Keratinocyte (primary cell): Measurements from ENCODE around the gene ZNF438. TPM values are rescaled to one million over a fixed set of nuclear protein-coding genes. Genes with fewer than 3 reads are reported as not detected.

Experiments
- DNase-seq: peaks from one replicate; pipeline ENCODE4 v3.0.0-alpha.2; 2011; ENCODE audit warnings: low read depth, missing footprints, low spot score
- FAIRE-seq: peaks from 2 replicates; lab custom pipeline; 2011; peaks lifted over from hg19 to GRCh38; lab: Jason Lieb, UNC
- H2AFZ ChIP-seq: 2 replicates; pipeline ENCODE4 v1.6.0; 2012; ENCODE audit warnings: low read length, control low read depth, inconsistent platforms; ENCODE audit not compliant: control insufficient read depth
- H3K27ac ChIP-seq: 2 replicates; pipeline ENCODE4 v1.5.1; 2011; ENCODE audit warnings: low read length; ENCODE audit not compliant: control insufficient read depth, insufficient read depth
- H3K27me3 ChIP-seq: 3 replicates; pipeline ENCODE4 v1.6.0; 2011; ENCODE audit warnings: low read length; ENCODE audit not compliant: control insufficient read depth, insufficient read depth; ENCODE audit errors: extremely low read depth
- H3K36me3 ChIP-seq, 2 experiments: 2 replicates in 1 of 2; 3 replicates in 1 of 2; pipeline ENCODE4 v1.5.1; 2011; ENCODE audit warnings: low read length in 2 of 2, mild to moderate bottlenecking in 1 of 2; ENCODE audit not compliant: control insufficient read depth in 2 of 2, insufficient read depth in 2 of 2; ENCODE audit errors: extremely low read depth in 1 of 2
- H3K4me1 ChIP-seq: 3 replicates; pipeline ENCODE4 v1.5.1; 2011; ENCODE audit warnings: low read length; ENCODE audit not compliant: control insufficient read depth, insufficient read depth; ENCODE audit errors: extremely low read depth
- H3K4me2 ChIP-seq: 3 replicates; pipeline ENCODE4 v1.6.0; 2011; ENCODE audit warnings: low read depth, low read length; ENCODE audit not compliant: control insufficient read depth, insufficient read depth; ENCODE audit errors: extremely low read depth
- H3K4me3 ChIP-seq, 3 experiments: fragments of 200-600 bp in 1 of 3; sonication (generic) in 1 of 3; 2 replicates in 2 of 3; 3 replicates in 1 of 3; pipeline ENCODE4 v1.5.1; 2011 to 2016; ENCODE audit warnings: low read length in 3 of 3, mild to moderate bottlenecking in 3 of 3, control low read depth in 2 of 3, inconsistent platforms in 1 of 3, low read depth in 1 of 3, mixed read lengths in 1 of 3, mixed run types in 1 of 3, moderate library complexity in 1 of 3; ENCODE audit not compliant: control insufficient read depth in 2 of 3, insufficient read depth in 2 of 3; ENCODE audit errors: extremely low read depth in 1 of 3
- H3K79me2 ChIP-seq: 2 replicates; pipeline ENCODE4 v1.6.0; 2012; ENCODE audit warnings: low read length; ENCODE audit not compliant: control insufficient read depth, insufficient read depth
- H3K9ac ChIP-seq: 3 replicates; pipeline ENCODE4 v1.6.0; 2011; ENCODE audit warnings: low read length; ENCODE audit not compliant: control insufficient read depth, insufficient read depth; ENCODE audit errors: extremely low read depth
- H3K9me1 ChIP-seq: 3 replicates; pipeline ENCODE4 v1.6.0; 2011; ENCODE audit warnings: low read length; ENCODE audit not compliant: control insufficient read depth, insufficient read depth; ENCODE audit errors: extremely low read depth
- H3K9me3 ChIP-seq: 2 replicates; pipeline ENCODE4 v1.5.1; 2012; ENCODE audit warnings: low read depth, low read length; ENCODE audit not compliant: control insufficient read depth
- H4K20me1 ChIP-seq: 3 replicates; pipeline ENCODE4 v1.6.0; 2011; ENCODE audit warnings: low read length; ENCODE audit not compliant: control insufficient read depth, insufficient read depth; ENCODE audit errors: extremely low read depth
- CTCF ChIP-seq, 3 experiments: IDR thresholded peaks in 1 of 3; conservative IDR thresholded peaks in 1 of 3; optimal IDR thresholded peaks in 1 of 3; 2 replicates in 2 of 3; 3 replicates in 1 of 3; pipeline versions ENCODE3 to v1.5.1; 2011; ENCODE audit warnings: low read length in 3 of 3, mild to moderate bottlenecking in 3 of 3, moderate library complexity in 2 of 3, control low read depth in 1 of 3, inconsistent platforms in 1 of 3; ENCODE audit not compliant: insufficient read depth in 2 of 3; ENCODE audit errors: extremely low read depth in 1 of 3
- EZH2 ChIP-seq: IDR thresholded peaks from one replicate; pipeline ENCODE4 v1.6.1; 2012; ENCODE audit warnings: inconsistent platforms, mild to moderate bottlenecking, low read length, moderate library complexity
- dilution Hi-C: fragments of 300-500 bp; cut with MboI; formaldehyde crosslinking; loops from one replicate; pipeline ENCODE4 v1.7.0; 2020; ENCODE audit warnings: low sequenced_read_pairs; ENCODE audit not compliant: extremely low pct_ligation_motif_present
- polyA plus RNA-seq, 5 experiments: library from polyadenylated mRNA; depleted of rRNA in 3 of 5; stranded (reverse) in 3 of 5; stranded (forward) in 1 of 5; unstranded in 1 of 5; fragments of >200 nt; gene quantifications; 1 replicate in 1 of 5; 2 replicates in 3 of 5; 3 replicates in 1 of 5; pipeline versions ENCODE4 v1.2.1 to v1.2.3, GENCODE V29; 2011 to 2012; ENCODE audit warnings: missing spikeins in 2 of 5, low read depth in 1 of 5, low replicate concordance in 1 of 5

ZNF438 gene
- polyA plus RNA-seq, 1 donor (not counting 4 experiments of a cell fraction or from before 2014, with no cell fraction given) = 2.8 TPM

GRCh38 chr10:30911303-30911863, 120.3 kb downstream of the ZNF438 start:
- Histone ChIP-seq H3K4me1 (no peaks in the 10 kb centered on the region), H3K4me3 (no peak overlapping the region), H3K36me3 (no peaks in the 10 kb centered on the region), H3K9me1 (no peaks in the 10 kb centered on the region), H3K27ac (no peak overlapping the region), H3K27me3 (no peaks in the 10 kb centered on the region), H2AFZ (no peak overlapping the region), H3K9ac (no peak overlapping the region), H3K79me2 (no peaks in the 10 kb centered on the region), H3K4me2 (no peak overlapping the region), H3K9me3 (no peaks in the 10 kb centered on the region), H4K20me1 (no peaks in the 10 kb centered on the region)
- dilution Hi-C loops = no loop called here
- FAIRE-seq (no peak), DNase-seq (no peak)
- TF ChIP-seq EZH2 (no peak), CTCF (optimal IDR thresholded peaks at IDR 0.05 in 1 of 3, IDR thresholded peaks at IDR 0.05 in 1 of 3, conservative IDR thresholded peaks at IDR 0.05 in 1 of 3; ENCODE audit: extremely low read depth in 1 of 3, insufficient read depth in 2 of 3, low read length in 3 of 3) (no peak)

DNA sequence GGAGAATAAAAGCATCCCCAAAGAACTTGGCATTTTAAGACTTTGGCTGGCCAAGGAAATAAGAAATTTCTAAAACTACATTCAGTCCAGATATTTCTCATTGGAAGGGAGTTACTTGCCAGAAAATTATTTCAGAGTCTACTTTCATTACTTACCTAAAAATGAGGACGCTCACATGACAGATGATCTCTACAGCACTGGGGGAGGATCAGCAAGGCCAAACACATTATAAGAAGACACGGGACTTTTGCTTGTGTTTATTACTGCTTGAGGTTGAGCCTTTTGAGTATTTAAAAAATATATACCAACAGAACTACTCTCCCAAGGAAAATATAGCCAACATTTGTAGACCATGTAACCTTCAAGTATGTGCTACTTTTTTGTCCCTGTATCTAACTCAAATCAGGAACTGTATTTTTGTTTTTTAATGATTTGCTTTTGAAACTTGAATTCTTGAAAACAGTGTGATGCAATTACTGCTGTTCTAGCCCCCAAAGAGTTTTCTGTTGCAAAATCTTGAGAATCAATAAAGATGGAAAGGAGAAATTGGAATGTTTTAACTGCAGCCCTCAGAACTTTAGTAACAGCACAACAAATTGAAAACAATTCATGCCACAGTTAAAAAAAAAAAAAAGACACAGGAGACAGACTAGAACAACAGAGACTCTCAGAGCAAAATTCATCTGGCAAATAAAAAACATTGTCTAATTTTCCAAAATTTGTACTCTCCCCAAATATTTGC, 128.1 kb downstream of the ZNF438 start:
- Histone ChIP-seq H3K27me3 (no peaks in the 10 kb centered on the region), H3K79me2 (no peaks in the 10 kb centered on the region), H3K4me2 (no peak overlapping the region), H3K9me1 (no peaks in the 10 kb centered on the region), H3K4me1 (no peaks in the 10 kb centered on the region), H2AFZ (no peak overlapping the region), H3K27ac (no peak overlapping the region), H3K36me3 (no peaks in the 10 kb centered on the region), H4K20me1 (no peaks in the 10 kb centered on the region), H3K9ac (no peak overlapping the region), H3K4me3 (no peak overlapping the region), H3K9me3 (no peaks in the 10 kb centered on the region)
- dilution Hi-C loops = no loop called here
- FAIRE-seq (no peak), DNase-seq (no peak)
- no peak for TF ChIP-seq EZH2
- TF ChIP-seq CTCF (optimal IDR thresholded peaks at IDR 0.05 in 1 of 3, IDR thresholded peaks at IDR 0.05 in 1 of 3, conservative IDR thresholded peaks at IDR 0.05 in 1 of 3; ENCODE audit: extremely low read depth in 1 of 3, insufficient read depth in 2 of 3, low read length in 3 of 3) = no peak
